Glomerular endothelial cell (primary cell): ENCODE measurements around the gene GPR3. TPM values are rescaled to one million over a fixed set of nuclear protein-coding genes. Genes with fewer than 3 reads are reported as not detected.
"Not testable (repeated sequence)": the region's sequence is repeated elsewhere in the genome, so short reads cannot be mapped to it uniquely, and the experiment has no call there.

Source experiments
- DNase-seq: peaks from one replicate; pipeline ENCODE4 v3.0.0-alpha.2; 2011; ENCODE audit warnings: low read depth, low spot score; ENCODE audit errors: extremely low read depth
- total RNA-seq: library from RNA; depleted of rRNA; stranded (reverse); fragments of >200 nt; gene quantifications from 2 replicates; pipeline ENCODE4 v1.2.3, GENCODE V29; 2015

The GPR3 gene
- total RNA-seq, 1 donor from 2014 or later = 1.5 TPM

GRCh38 chr1:27377760-27378495 is 14.5 kb upstream of the GPR3 start:
- no peak for DNase-seq

- no peak for DNase-seq
These were observed 12.8 kb upstream of the GPR3 start for GRCh38 chr1:27379564-27380122.

GRCh38 chr1:27380224-27380623 is 12.2 kb upstream of the GPR3 start:
- no peak for DNase-seq

GRCh38 chr1:27380766-27381733 is 11.4 kb upstream of the GPR3 start:
- DNase-seq = no peak

- no peak for DNase-seq
These were observed 10.3 kb upstream of the GPR3 start for GRCh38 chr1:27381969-27382762.

GRCh38 chr1:27383039-27383605 is 9.3 kb upstream of the GPR3 start, which contains the start of gene CD164L2:
CD164L2 (minus strand) TSS chr1:27383333; CDS start chr1:27383239, 94 bp downstream.
- no peak for DNase-seq

- DNase-seq = no peak
These were observed 8.8 kb upstream of the GPR3 start for GRCh38 chr1:27383661-27384060.

- not testable (repeated sequence) for DNase-seq
These were observed 7.6 kb upstream of the GPR3 start for GRCh38 chr1:27384797-27385196.

GRCh38 chr1:27388337-27389005 is 4.0 kb upstream of the GPR3 start:
- DNase-seq = no peak

- no peak for DNase-seq
These were observed 819 bp upstream of the GPR3 start for GRCh38 chr1:27391511-27392095.

- DNase-seq = no peak
These were observed 585 bp downstream of the GPR3 start for GRCh38 chr1:27392778-27393635.

- no peak for DNase-seq
These were observed 1.3 kb downstream of the GPR3 start for GRCh38 chr1:27393641-27394281.

- DNase-seq = no peak
These were observed 1.8 kb downstream of the GPR3 start for GRCh38 chr1:27394282-27394658.

- DNase-seq = no peak
These were observed 2.5 kb downstream of the GPR3 start for GRCh38 chr1:27394925-27395324.

GRCh38 chr1:27395441-27396195 is 3.2 kb downstream of the GPR3 start:
- DNase-seq = no peak

- DNase-seq = no peak
These were observed 4.7 kb downstream of the GPR3 start for GRCh38 chr1:27397110-27397509.

GRCh38 chr1:27397749-27398148 is 5.3 kb downstream of the GPR3 start:
- no peak for DNase-seq
